ENCODE data around the gene BRD3OS.
"Not testable (repeated sequence)": the region's sequence is repeated elsewhere in the genome, so short reads cannot be mapped to it uniquely, and the experiment has no call there.

BRD3OS gene

GRCh38 chr9:134024828-134025605 lies at the start of gene BRD3OS:
TSS of gene BRD3OS (plus strand) at chr9:134025481. CDS start at chr9:134026748, 1,267 bp downstream.
- DNase-seq, result peak; percentile 100

- DNase-seq, result no peak
Observed at GRCh38 chr9:133975511-133975910, 49.8 kb upstream of the BRD3OS start.

- DNase-seq, result no peak
Observed at GRCh38 chr9:133976191-133976861, 49.0 kb upstream of the BRD3OS start.

- no peak for DNase-seq
Observed at GRCh38 chr9:133976887-133977286, 48.4 kb upstream of the BRD3OS start.

GRCh38 chr9:133977421-133978201 lies 47.7 kb upstream of the BRD3OS start:
- no peak for DNase-seq

- no peak for DNase-seq
Observed at GRCh38 chr9:133978226-133978898, 46.9 kb upstream of the BRD3OS start.

- no peak for DNase-seq
Observed at GRCh38 chr9:133978899-133979272, 46.4 kb upstream of the BRD3OS start.

- peak; percentile 71 for DNase-seq
Observed at GRCh38 chr9:133979273-133979920, 45.9 kb upstream of the BRD3OS start.

- no peak for DNase-seq
Observed at GRCh38 chr9:133979921-133980863, 45.1 kb upstream of the BRD3OS start.

- no peak for DNase-seq
Observed at GRCh38 chr9:133980864-133981588, 44.3 kb upstream of the BRD3OS start.

GRCh38 chr9:133981589-133981957 lies 43.7 kb upstream of the BRD3OS start:
- DNase-seq, result no peak

- DNase-seq, result no peak
Observed at GRCh38 chr9:133981958-133982681, 43.2 kb upstream of the BRD3OS start.

- no peak for DNase-seq
Observed at GRCh38 chr9:133982971-133983720, 42.1 kb upstream of the BRD3OS start.

- no peak for DNase-seq
Observed at GRCh38 chr9:133986061-133986460, 39.2 kb upstream of the BRD3OS start.

- DNase-seq, result no peak
Observed at GRCh38 chr9:133986774-133987445, 38.4 kb upstream of the BRD3OS start.

GRCh38 chr9:133987446-133987788 lies 37.9 kb upstream of the BRD3OS start:
- DNase-seq, result no peak

- no peak for DNase-seq
Observed at GRCh38 chr9:133987946-133988665, 37.2 kb upstream of the BRD3OS start.

GRCh38 chr9:133988771-133989170 lies 36.5 kb upstream of the BRD3OS start:
- DNase-seq, result not testable (repeated sequence)
